IMR-90 (cell line): ENCODE results near the gene CFAP61. TPM values are rescaled to one million over a fixed set of nuclear protein-coding genes. Genes with fewer than 3 reads are reported as not detected.

Experiments used
- ATAC-seq: fragments of 200-7000 bp; cut with Tn5 transposase; 2 replicates; pipeline ENCODE4 v1.9.1; 2020; ENCODE audit warnings: low read depth, mild to moderate bottlenecking, moderate library complexity
- BruUV-seq: library from RNA; stranded (reverse); fragments of 400-500 nt; replicated peaks from 2 replicates; lab custom pipeline; 2021; lab: Mats Ljungman, UMichigan
- CTCF ChIA-PET: fragments of 300-600 bp; formaldehyde crosslinking; extraction: SDS; loops from one replicate; lab custom pipeline; 2021; ENCODE audit warnings: antibody characterized with exemption; lab: Yijun Ruan, JAX
- POLR2A ChIA-PET: fragments of 300-600 bp; sonication (Branson Sonifier 250); formaldehyde crosslinking; loops from one replicate; lab custom pipeline; 2022; ENCODE audit warnings: antibody characterized with exemption; ENCODE audit not compliant: unreplicated experiment; lab: Charles Lee
- DNase-seq: peaks from one replicate; pipeline ENCODE4 v3.0.0; 2013
- H2AFZ ChIP-seq: replicated peaks from 2 replicates; pipeline ENCODE3; 2013; ENCODE audit warnings: low read length, mild to moderate bottlenecking; ENCODE audit not compliant: poor library complexity
- H2AK5ac ChIP-seq: 2 replicates; pipeline ENCODE4 v1.6.1; 2013; ENCODE audit warnings: low read depth, low read length, inconsistent platforms
- H2AK9ac ChIP-seq: replicated peaks from 2 replicates; pipeline ENCODE3; 2013; ENCODE audit warnings: mild to moderate bottlenecking, low read depth, low read length, moderate library complexity; ENCODE audit not compliant: poor library complexity
- H2BK120ac ChIP-seq: 2 replicates; pipeline ENCODE4 v1.6.1; 2013; ENCODE audit warnings: low read depth, low read length, inconsistent platforms
- H2BK15ac ChIP-seq: 3 replicates; pipeline ENCODE4 v1.6.1; 2013; ENCODE audit warnings: low read depth, low read length, inconsistent platforms
- H2BK20ac ChIP-seq: 2 replicates; pipeline ENCODE4 v1.6.1; 2013; ENCODE audit warnings: low read depth, mild to moderate bottlenecking, inconsistent platforms, low read length, moderate library complexity
- H2BK5ac ChIP-seq: 2 replicates; pipeline ENCODE4 v1.6.1; 2013; ENCODE audit warnings: mild to moderate bottlenecking, low read depth, low read length, inconsistent platforms; ENCODE audit not compliant: poor library complexity, severe bottlenecking
- H3K14ac ChIP-seq: replicated peaks from 2 replicates; pipeline ENCODE4 v1.6.1; 2013; ENCODE audit warnings: low read depth, low read length, inconsistent platforms
- H3K18ac ChIP-seq: 2 replicates; pipeline ENCODE4 v1.6.1; 2013; ENCODE audit warnings: low read depth, low read length, control low read depth
- H3K23ac ChIP-seq: 2 replicates; pipeline ENCODE4 v1.6.1; 2013; ENCODE audit warnings: low read depth, low read length, inconsistent platforms
- H3K27ac ChIP-seq: 2 replicates; pipeline ENCODE4 v1.5.1; 2013; ENCODE audit warnings: mild to moderate bottlenecking, control low read depth, low read length; ENCODE audit not compliant: insufficient read depth
- H3K27me3 ChIP-seq: 2 replicates; pipeline ENCODE4 v1.6.1; 2013; ENCODE audit warnings: low read length; ENCODE audit not compliant: control insufficient read depth, insufficient read depth
- H3K36me3 ChIP-seq: 2 replicates; pipeline ENCODE4 v1.6.1; 2013; ENCODE audit warnings: low read length, mixed read lengths; ENCODE audit not compliant: control insufficient read depth, insufficient read depth
- H3K4ac ChIP-seq: 2 replicates; pipeline ENCODE4 v1.6.1; 2013; ENCODE audit warnings: low read depth, low read length, inconsistent platforms
- H3K4me1 ChIP-seq: 2 replicates; pipeline ENCODE4 v1.6.1; 2013; ENCODE audit warnings: low read length, mixed read lengths; ENCODE audit not compliant: control insufficient read depth, insufficient read depth
- H3K4me2 ChIP-seq: 2 replicates; pipeline ENCODE4 v1.6.1; 2013; ENCODE audit warnings: low read depth, mild to moderate bottlenecking, control low read depth, low read length, moderate library complexity
- H3K4me3 ChIP-seq: 2 replicates; pipeline ENCODE4 v1.5.1; 2013; ENCODE audit warnings: low read depth, mild to moderate bottlenecking, control low read depth, low read length, moderate library complexity; ENCODE audit not compliant: insufficient read depth
- H3K56ac ChIP-seq: 2 replicates; pipeline ENCODE4 v1.6.1; 2013; ENCODE audit warnings: low read length, inconsistent platforms; ENCODE audit not compliant: insufficient read depth; ENCODE audit errors: extremely low read depth
- H3K79me1 ChIP-seq, 2 experiments: 2 replicates each; pipeline ENCODE4 v1.6.1; 2013; ENCODE audit warnings: low read length in 2 of 2, inconsistent platforms in 1 of 2, low read depth in 1 of 2
- H3K9ac ChIP-seq: 2 replicates; pipeline ENCODE4 v1.6.1; 2013; ENCODE audit warnings: low read depth, low read length, control low read depth
- H3K9me1 ChIP-seq: 2 replicates; pipeline ENCODE4 v1.6.1; 2013; ENCODE audit warnings: low read length, inconsistent platforms; ENCODE audit not compliant: insufficient read depth
- H3K9me3 ChIP-seq: 2 replicates; pipeline ENCODE4 v1.6.1; 2013; ENCODE audit warnings: low read length; ENCODE audit not compliant: control insufficient read depth, insufficient read depth
- H4K20me1 ChIP-seq: 2 replicates; pipeline ENCODE4 v1.6.1; 2013; ENCODE audit warnings: low read length, inconsistent platforms; ENCODE audit not compliant: insufficient read depth
- H4K5ac ChIP-seq: 2 replicates; pipeline ENCODE4 v1.6.1; 2013; ENCODE audit warnings: mild to moderate bottlenecking, low read depth, low read length, control low read depth
- H4K8ac ChIP-seq, 2 experiments: 2 replicates each; pipeline ENCODE4 v1.6.1; 2013; ENCODE audit warnings: low read depth in 2 of 2, low read length in 2 of 2, control low read depth in 1 of 2, inconsistent platforms in 1 of 2
- H4K91ac ChIP-seq: 2 replicates; pipeline ENCODE4 v1.6.1; 2013; ENCODE audit warnings: low read depth, low read length, inconsistent platforms; ENCODE audit not compliant: insufficient read depth
- RAD21 ChIP-seq: IDR thresholded peaks from 2 replicates; pipeline ENCODE4 v1.6.1; 2012; ENCODE audit warnings: low read length, improper control_type of control experiment
- RFX5 ChIP-seq: IDR thresholded peaks from 2 replicates; pipeline ENCODE4 v1.8.0; 2012; ENCODE audit warnings: low read depth, mild to moderate bottlenecking, low read length, moderate library complexity
- SMC3 ChIP-seq: fragments of 150-350 bp; IDR thresholded peaks from 2 replicates; pipeline ENCODE4 v1.6.1; 2016; ENCODE audit warnings: low read depth, mild to moderate bottlenecking, antibody characterized with exemption, low read length, moderate library complexity
- WGBS, 2 experiments: methylation state at CpG; one replicate each; pipeline versions ENCODE4 v1.1.5 to v1.1.7; 2013; ENCODE audit warnings: missing lambda C conversion rate in 2 of 2; ENCODE audit not compliant: insufficient read length in 1 of 2; ENCODE audit errors: extremely low coverage in 2 of 2; 5-methylcytosine and 5-hydroxymethylcytosine counted together
- dilution Hi-C: fragments of 300-500 bp; cut with HindIII; formaldehyde crosslinking; loops from one replicate; pipeline ENCODE4 v1.14.3; 2018; ENCODE audit warnings: low sequenced_read_pairs; ENCODE audit not compliant: unreplicated experiment
- in situ Hi-C: fragments of 300-500 bp; cut with MboI; formaldehyde crosslinking; loops from 3 replicates; pipeline ENCODE4 v1.14.3; 2019; ENCODE audit warnings: low sequenced_read_pairs, inconsistent platforms, mixed read lengths
- intact Hi-C: fragments of 100-400 bp; cut with micrococcal nuclease; formaldehyde crosslinking; loops from 2 replicates; pipeline ENCODE4 v1.10.0; 2022
- polyA plus RNA-seq, 3 experiments: library from polyadenylated mRNA; depleted of rRNA; stranded (reverse); fragments of >200 nt; gene quantifications; 2 replicates each; pipeline ENCODE4 v1.2.3, GENCODE V29; 2012; ENCODE audit warnings: low replicate concordance in 1 of 3
- total RNA-seq: library from RNA; depleted of rRNA; stranded (reverse); fragments of >200 nt; gene quantifications from 2 replicates; pipeline ENCODE4 v1.2.3, GENCODE V29; 2012
- TF ChIP-seq, protein P1 (sequence below): conservative IDR thresholded peaks from 2 replicates; pipeline ENCODE4 v1.5.1; 2012; ENCODE audit warnings: mild to moderate bottlenecking, low read depth, low read length, improper control_type of control experiment

The CFAP61 gene
- total and polyA plus RNA-seq, 2 of the 4 experiments (the other 2 are of a cell fraction): 0.07 TPM; not detected in 1

DNA sequence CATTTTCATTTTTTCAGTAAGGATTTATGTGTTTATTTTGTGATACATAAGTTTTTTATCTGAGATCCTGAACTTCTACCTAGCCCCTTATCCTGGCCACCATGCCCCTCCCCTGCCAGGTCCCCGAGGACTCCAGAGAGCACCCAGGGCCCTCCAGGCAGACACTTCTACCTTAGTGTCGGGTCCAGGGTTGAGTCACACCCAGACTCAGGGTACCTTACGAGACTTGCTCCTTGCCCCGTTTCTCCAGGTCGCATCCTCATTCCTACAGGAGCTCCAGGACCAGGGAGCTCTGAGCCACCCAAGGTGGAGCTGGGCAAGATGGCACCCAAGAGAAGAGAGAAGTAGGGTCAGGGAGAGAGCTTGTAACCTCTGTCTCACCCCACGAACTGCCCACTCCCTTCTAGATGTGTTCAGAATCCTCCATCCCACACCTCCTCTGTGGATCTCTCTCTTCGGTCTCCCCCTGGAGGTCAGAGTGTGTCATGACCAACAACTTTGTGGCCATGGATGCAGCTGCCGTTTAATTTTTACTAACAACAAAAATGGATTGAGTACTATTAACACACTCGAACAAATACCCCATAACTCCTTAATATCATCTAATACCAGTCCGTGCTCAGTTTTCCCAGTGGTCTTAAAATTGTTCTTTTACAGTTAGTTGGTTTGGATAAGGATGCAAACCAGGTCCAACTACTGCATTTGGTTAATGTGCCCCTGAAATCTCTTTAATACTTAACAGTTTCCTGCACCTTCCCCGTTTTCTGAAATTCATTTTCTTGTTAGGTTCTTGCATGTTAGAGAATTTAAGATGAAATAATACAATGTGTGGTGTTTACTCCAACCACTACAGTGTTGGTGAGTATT lies 185.0 kb downstream of the CFAP61 start:
- BruUV-seq: no TSS peak
- Histone ChIP-seq H2AK9ac (no peak overlapping the region), H3K79me1 (no peaks in the 10 kb centered on the region), H4K91ac (no peak overlapping the region), H3K56ac (no peak overlapping the region), H2AK5ac (no peak overlapping the region), H4K8ac (no peak overlapping the region), H2BK120ac (no peak overlapping the region), H3K4ac (no peak overlapping the region), H3K27ac (no peak overlapping the region), H3K27me3 (peaks cover 2% of the 10 kb centered on the region), H3K23ac (no peak overlapping the region), H3K36me3 (no peaks in the 10 kb centered on the region), H3K14ac (no peak overlapping the region), H4K20me1 (no peaks in the 10 kb centered on the region), H3K4me3 (no peak overlapping the region), H3K9me3 (no peaks in the 10 kb centered on the region), H3K9me1 (no peaks in the 10 kb centered on the region; the same call in 1 of the 2 replicates), H4K5ac (no peak overlapping the region), H3K9ac (no peak overlapping the region), H3K4me1 (no peaks in the 10 kb centered on the region), H3K4me2 (no peak overlapping the region), H3K18ac (no peak overlapping the region), H2BK5ac (no peak overlapping the region), H2BK20ac (no peak overlapping the region), H2BK15ac (no peak overlapping the region), H2AFZ (peak overlapping the region; percentile 73)
- intact Hi-C loops: loop anchor here (1.0 to 5.0 kb wide), 3 partner anchors 153 to 545 kb away; no protein-coding TSS in a partner anchor
- POLR2A ChIA-PET: no interaction called here
- in situ Hi-C loops: loop anchor here (10.0 to 25.0 kb wide), 2 partner anchors 163 to 550 kb away; no protein-coding TSS in a partner anchor
- TF ChIP-seq RFX5: no peak
- TF ChIP-seq, protein P1, sequence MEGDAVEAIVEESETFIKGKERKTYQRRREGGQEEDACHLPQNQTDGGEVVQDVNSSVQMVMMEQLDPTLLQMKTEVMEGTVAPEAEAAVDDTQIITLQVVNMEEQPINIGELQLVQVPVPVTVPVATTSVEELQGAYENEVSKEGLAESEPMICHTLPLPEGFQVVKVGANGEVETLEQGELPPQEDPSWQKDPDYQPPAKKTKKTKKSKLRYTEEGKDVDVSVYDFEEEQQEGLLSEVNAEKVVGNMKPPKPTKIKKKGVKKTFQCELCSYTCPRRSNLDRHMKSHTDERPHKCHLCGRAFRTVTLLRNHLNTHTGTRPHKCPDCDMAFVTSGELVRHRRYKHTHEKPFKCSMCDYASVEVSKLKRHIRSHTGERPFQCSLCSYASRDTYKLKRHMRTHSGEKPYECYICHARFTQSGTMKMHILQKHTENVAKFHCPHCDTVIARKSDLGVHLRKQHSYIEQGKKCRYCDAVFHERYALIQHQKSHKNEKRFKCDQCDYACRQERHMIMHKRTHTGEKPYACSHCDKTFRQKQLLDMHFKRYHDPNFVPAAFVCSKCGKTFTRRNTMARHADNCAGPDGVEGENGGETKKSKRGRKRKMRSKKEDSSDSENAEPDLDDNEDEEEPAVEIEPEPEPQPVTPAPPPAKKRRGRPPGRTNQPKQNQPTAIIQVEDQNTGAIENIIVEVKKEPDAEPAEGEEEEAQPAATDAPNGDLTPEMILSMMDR: peak; percentile 65
- TF ChIP-seq RAD21: peak; percentile 49
- TF ChIP-seq SMC3: peak; percentile 51
- peak; percentile 14 for DNase-seq
- CTCF ChIA-PET: interaction anchor here (0.7 to 1.4 kb wide), 6 partner anchors 9 to 718 kb away, joined by 3 to 10 read pairs (median 4); no protein-coding TSS in a partner anchor
- ATAC-seq: peak; percentile 88
- dilution Hi-C loops: no loop called here
- 60% methylated on average over 1 of the region's 11 CpGs; no CpG with 5 or more reads in 1 of the 2 experiments for WGBS, 2 experiments
